CD4-positive, alpha-beta T cell treated with Interleukin-1 beta for 1 hour (primary cell): ENCODE results near the gene CSTPP1.

Source experiments
- DNase-seq, 2 donors: peaks; one replicate each; pipeline ENCODE4 v3.0.0-alpha.2; 2020 to 2022

The CSTPP1 gene, protein sequence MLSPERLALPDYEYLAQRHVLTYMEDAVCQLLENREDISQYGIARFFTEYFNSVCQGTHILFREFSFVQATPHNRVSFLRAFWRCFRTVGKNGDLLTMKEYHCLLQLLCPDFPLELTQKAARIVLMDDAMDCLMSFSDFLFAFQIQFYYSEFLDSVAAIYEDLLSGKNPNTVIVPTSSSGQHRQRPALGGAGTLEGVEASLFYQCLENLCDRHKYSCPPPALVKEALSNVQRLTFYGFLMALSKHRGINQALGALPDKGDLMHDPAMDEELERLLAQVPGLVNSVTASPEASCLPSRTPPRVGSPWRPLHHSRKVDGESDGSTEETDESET

DNA sequence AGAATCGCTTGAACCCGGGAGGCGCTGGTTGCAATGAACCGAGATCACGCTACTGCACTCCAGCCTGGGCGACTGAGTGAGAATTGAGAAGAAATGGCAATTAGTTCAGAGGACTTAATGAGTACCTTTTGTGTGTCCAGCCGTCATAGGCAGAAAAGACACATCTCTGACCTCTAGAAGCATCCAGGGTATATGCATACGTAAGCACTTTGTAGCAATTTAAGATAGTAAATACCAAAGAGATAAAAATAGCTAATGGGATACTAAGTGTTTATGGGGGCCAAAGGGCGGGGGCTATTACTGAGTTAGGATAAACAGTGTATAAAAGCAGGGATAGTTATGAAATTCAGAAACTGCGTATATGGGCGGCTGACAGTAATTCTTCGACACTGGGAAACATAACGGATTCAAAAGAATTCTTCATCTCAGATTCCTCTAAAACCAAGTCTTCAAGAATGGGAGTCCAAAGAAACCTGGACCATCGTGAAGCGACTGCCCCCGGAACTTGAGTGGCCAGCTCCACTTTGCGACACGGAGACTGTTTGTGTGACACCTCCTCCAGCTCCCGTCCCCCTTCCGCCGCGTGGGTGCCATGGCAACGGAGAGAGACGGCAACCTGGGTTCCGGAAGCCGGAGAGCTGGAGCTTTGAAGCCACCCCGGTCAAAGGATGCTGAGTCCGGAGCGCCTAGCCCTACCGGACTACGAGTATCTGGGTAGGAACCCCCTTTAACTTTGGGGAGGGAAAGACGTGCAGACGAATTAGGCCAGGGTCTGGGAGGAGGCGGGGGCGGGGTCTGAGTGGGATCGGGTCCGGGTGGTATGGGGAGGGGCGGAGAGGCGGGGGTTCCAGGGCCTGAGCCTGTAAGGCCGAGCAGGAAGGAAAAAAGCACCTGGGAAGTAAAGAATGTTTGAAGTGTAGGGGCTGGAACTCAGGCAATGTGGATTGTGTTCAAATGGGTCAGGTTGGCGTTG, at the start of gene CSTPP1:
CSTPP1 (plus strand) TSS at position 624 of the 973 bp plus-strand sequence; CDS start at position 669, 45 bp downstream.
- DNase-seq = peak; percentile 91

DNA sequence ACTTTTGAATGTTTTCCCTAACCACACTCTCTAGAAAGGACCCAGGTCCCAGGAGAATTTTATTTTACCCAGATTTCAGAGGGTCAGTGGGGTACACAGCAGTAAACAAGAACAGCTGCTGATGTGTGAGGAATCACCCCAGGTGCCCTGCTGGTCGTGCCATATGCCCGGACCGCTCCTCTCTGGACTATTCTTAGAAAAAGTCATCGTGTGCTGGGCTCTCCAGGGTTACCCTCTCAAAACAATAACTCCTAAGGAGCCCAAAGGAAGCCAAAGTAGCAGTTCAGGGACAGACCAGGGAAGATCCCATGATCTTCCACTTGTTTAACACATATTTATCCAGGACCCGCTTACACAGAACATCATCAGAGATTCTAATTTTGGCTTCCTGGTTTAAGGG, 47.9 kb upstream of the CSTPP1 start:
- DNase-seq = no peak

DNA sequence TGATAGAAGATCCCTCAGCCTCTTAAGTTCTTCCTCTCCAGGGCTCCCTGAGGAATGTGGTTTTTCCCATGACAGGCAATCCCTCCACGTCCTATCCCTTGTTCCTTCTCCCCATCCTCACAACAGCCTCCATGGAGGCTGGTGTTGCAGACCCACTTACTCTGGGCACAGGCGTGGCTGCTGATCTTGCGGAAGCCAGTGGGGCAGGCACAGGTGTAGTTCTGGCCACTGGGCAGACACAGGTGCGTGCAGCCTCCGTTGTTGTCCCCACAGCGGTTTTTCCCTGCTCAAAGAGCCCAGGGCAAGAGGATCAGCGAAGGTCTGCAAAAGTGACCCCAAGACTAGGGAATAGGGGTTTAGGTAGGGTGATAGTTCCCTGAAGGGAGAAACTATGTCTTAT, 47.3 kb upstream of the CSTPP1 start:
- no peak for DNase-seq

DNA sequence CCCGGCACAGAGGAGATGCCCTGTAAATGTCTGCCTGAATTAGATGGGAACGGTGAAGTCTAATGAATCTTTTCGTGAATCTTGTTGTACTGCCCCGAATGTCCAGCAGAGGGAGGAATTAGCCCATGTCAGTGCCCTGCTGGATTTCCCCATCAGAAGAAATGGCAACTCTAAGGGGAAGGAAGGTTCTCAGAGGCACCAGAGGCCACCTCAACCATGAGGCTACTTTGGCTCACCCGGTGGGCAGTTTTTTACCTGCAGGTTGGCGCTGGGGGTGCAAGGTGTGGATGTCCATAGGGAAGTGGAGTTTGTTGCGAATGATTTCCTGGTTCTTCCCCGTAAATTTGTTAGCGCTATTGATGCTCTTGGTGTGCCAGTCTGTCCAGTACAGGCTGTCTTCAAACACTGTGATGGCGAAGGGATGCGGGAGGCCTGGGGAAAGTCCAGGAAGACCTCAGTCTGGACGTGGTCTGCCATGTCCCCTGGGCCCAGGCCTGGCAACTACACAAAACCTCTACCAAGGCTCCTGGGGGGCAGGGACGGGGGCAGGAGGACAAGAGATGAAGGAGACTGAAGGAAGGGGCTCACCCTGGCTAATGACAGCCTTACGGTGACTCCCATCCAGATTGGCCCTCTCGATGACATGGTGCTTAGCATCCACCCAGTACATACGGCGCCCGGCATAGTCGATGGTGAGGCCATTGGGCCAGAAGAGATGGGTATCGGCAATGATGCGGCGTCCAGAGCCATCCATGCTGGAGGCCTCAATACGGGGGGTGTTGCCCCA, 46.7 kb upstream of the CSTPP1 start:
- DNase-seq = peak; percentile 64 to 73

DNA sequence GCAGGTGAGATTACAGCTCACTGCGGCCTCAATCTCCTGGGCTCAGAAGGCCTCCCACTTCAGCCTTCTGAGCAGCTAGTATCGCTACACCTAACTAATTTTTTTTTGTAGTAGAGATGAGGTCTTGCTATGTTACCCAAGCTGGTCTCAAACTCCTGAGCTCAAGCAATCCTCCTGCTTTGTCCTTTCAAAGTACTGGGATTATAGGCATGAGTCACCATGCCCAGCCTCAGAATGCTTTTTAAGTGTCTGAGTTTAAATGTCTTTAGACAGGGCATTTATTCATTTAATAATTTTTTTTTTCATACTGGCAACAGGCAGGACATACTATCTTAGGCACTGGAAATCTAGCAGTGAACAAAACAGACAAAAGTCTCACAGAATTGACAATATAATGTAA, 45.9 kb upstream of the CSTPP1 start:
- DNase-seq = no peak

DNA sequence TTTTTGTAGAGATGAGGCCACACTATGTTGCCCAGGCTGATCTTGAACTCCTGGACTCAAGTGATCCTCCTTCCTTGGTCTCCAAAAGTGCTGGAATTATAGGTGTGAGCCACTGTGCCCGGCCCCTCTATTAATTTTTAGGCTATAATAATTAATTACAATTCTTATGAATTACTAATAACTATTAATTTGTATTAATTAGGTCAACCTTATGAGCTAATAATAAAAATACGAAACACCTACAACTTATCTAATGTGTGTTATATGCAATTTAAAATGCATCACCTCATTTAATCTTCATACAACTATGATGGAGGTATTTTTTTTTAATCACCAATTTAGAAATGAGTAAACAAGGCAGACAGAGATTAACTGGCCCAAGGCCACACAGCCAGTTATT, 44.5 kb upstream of the CSTPP1 start:
- no peak for DNase-seq

DNA sequence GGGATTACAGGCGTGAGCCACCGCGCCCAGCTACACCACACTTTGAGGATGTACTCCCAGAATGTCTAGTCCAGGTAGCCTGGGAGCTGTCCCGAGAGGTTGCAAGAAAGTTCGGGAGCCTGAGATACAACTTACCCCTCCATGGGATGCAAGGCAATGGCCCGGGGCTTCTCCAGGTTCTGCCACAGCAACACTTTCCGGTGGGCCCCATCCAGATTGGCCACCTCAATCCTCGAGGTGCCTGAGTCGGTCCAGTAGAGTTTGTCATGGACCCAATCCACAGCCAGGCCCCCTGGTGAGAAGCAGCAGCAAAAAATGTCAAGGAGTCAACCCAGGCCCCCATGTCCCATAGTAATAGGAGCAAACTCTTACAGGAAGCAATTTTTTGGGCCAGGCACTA, 43.7 kb upstream of the CSTPP1 start:
- no peak for DNase-seq

DNA sequence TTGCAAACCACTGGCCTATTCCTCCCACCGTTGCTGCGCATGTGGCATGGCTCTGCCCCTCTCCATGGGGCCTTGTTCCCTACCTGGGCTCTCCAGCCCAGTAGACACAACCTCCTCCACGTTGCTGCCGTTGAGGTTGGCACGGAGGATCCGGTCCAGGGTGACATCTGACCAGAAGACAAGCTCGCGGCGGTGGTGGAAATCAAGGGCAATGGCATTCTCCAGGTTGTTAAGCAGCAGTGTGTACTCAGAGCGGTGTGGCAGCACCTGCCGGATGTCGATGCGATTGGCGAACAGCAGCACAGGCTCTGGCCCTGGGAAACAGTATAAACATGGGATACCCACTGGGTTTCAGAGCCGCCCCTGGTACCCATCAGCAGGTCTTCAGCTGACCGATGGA, 42.1 kb upstream of the CSTPP1 start:
- no peak for DNase-seq

DNA sequence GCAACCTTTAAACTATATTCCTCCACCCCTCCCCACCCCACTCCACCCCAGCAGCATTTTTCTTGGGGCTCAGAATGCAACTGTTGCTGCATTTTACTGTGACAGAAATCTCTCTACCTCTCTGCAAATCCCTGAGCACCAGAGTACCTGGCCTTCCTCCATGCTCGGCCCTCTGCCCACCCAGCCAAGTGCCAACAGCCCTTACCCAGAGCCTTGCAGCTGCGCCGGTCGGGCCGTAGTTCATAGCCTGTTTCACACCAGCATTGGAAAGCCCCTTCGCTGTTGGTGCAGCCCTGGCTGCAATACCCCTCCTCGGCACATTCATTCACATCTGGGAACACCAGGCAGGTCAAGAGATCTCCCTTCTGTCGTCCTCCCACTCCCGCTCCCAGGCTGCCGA, 41.6 kb upstream of the CSTPP1 start:
- DNase-seq = no peak

DNA sequence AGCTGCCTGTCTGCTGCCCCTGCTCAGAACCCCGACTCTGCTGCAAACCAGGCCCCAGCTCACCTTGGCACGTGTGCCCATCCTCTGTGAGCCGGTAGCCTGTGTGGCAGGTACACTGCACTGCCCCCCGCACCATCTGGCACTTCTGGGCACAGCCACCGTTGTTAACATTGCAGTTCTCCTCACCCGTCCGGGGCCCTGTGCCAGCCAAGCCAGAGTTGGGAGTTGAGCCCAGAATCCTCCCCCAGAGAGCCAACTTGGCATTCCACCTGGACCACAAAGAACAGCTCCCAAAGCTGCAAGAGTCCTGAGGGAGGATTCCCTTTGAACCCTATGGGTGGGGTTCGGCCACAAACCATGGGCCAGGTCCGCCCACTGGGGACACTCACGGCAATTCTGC, 40.7 kb upstream of the CSTPP1 start:
- no peak for DNase-seq

DNA sequence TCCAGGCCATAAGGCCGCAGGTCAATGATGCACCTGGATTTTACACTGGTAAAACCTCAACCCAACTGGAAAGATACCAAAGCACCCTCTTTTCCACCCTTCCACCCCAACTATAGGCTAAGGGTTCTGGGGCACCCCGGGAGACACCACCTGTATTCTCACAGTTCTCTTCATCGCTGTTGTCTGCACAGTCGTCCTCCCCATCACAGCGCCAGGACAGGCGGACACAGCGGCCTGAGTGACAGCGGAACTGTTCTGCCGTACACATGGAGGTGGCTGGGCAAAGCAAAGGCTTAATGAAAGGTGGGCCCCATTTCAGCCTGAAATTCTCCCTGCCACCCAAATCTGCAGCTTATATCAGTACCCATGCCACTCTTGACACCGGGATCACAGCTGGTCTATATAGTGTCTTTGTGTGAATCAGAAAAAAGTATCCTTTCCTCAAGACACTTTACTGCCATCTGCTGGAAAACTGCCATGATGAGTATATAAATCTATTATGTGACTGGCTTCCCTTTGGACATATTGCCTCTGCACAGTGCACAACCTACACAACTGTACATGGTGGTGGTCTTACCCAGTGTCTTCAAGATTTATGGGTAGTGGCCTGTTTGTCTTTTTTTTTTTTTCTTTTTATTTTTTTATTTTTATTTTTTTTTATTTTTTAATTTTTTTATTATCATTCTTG, 39.7 kb upstream of the CSTPP1 start:
- peak in 1 of 2 donors; percentile 16 for DNase-seq

DNA sequence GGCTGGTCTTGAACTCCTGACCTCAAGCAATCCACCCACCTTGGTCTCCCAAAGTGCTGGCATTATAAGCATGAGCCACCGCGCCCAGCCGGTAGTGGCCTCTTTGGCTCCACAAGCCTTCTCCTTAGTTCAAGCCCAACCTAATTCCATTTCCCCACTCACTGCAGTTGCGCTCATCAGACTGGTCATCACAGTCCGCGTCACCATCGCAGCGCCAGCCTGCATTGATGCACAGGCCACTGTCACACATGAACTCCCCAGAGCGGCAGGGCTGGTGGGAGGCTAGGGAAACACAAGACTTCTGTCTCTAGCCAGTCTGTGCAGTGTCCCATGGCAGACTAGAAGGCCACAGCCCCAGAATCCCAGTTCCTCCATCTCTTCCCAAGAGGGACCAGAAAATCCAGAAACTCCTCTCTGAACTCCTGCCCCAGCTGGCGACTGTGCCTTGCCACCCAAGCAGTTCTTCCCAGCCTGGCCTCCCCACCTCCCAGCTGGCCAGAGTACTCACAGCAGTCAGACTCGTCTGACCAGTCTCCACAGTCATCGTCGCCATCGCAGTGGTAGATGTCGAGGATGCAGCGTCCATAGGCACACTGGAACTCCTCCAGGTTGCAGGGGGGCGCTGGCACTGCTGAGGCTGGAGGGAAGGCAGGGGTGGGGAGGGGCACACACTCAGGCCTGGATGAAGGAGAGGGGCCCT, 38.0 kb upstream of the CSTPP1 start:
- no peak for DNase-seq

DNA sequence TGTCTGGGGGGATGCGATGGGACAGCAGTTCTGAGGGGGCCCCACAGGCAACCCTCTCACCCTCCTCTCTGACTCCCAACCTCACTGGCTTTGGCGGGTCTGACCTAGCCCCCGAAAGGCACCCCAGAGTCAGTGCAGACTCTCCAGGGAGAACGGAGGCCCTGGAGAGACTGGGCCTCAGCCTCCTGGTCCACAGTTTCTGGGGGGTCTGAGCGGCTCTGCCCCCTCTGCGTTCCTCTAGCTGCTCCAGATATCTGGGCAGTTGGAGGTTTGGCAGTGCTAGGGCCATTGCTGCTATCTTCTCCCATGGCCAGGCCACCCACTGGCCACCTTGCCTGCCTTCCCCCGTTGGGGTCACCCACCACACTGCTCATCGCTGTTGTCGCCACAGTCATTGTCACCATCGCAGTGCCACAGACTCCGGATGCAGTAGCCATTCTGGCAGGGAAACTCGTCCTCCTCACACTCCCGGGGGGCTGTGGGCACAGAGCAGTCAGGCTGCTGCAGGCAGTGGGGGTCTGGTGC, 37.0 kb upstream of the CSTPP1 start:
- no peak for DNase-seq

DNA sequence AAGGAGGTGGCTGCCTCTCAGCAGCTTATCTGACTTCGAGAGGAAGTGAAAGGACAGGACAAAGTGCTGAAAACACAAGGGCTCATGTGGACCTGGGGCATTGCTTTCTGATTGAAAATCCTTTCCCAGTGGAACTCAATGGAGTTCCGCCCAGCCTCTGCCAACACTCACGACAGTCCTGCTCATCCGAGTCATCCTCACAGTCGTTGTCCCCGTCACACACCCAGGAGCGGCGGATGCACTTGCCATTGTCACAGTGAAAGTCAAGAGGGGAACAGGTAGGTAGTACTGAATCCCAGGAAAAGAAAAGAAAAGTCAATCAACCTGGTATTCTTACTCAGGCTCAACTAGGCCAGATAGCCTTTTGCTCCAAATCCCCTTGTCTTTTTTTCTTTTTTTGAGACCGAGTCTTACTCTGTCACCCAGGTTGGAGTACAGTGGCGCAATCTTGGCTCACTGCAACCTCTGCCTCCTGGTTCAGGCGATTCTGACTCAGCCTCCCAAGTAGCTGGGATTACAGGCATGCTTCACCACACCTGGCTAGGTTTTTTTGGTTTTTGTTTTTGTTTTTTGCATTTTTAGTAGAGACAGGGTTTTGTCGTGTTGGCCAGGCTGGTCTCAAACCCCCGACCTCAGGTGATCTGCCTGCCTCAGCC, 36.3 kb upstream of the CSTPP1 start:
- no peak for DNase-seq

DNA sequence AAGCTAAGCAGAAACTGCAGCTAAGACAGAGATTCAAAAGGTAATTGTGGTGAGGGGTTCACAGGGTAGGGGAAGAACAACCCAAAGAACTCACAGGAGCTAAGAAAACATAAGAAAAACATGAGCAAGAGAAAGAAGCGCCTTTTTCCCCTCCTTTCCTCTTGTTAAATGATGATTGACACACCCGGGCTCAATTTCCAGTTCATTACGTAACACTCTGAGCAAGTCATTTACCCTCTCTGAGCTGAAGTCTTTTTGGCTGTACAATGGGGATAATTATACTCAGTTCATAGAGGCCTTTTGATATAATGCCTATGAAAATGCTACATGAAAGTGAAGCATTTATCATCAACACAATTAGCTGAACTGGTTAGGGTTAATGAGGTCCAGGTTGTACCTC, 35.4 kb upstream of the CSTPP1 start:
- no peak for DNase-seq

DNA sequence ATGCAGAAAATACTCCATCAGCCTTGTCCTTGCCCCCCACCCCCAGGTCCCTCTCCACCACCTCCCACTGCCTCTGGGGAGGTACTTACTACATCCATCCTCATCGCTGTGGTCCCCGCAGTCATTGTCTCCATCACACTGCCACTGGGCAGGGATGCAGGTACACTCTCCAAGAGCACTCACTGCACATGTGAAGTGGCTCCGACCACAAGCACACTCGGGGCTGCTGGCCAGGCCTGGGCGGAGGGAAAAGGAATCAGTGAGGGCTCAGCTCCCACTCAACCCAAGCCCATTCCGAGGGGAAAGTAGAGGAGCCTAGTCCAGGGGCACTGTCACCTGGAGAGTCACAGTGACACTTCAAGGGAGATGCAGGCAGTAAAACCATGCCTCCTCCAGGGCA, 33.9 kb upstream of the CSTPP1 start:
- no peak for DNase-seq

DNA sequence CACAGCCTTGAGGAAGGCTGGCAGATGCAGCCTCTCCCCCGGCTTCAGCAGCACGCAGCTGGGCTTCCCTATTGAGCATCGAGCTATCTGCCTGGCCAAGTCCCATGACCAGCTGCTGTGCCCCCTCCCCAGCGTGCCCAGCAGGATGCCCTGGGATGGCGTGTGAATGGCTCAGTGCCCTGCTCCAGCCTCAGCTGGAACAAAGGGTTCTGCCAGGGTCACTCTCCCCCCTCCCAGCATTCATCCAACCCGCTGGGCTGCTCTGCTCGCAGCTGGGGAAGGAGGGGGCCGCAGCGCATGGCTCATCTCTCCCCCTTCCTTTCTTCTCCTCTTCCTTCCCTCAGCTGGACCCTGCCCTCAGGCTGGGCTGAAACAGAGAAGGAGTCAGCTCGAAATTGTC, 32.7 kb upstream of the CSTPP1 start:
- DNase-seq = no peak

DNA sequence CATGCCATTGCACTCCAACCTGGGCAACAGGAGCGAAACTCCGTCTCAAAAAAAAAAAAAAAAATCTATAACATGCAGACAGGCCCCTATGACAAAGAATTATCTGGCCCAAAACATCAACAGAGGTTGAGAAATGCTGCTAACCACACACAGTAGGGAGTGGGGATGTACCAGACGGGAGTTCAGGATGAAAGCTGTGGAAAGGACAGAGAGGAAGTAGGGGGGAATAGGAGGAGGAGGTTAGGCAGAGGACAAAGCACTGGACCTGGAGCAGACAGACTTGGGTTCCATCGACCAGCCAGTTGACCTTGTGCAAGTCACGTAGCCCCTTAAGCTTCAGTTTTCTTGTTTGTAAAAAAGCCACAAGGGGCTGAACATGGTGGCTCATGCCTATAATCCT, 30.8 kb upstream of the CSTPP1 start:
- no peak for DNase-seq

DNA sequence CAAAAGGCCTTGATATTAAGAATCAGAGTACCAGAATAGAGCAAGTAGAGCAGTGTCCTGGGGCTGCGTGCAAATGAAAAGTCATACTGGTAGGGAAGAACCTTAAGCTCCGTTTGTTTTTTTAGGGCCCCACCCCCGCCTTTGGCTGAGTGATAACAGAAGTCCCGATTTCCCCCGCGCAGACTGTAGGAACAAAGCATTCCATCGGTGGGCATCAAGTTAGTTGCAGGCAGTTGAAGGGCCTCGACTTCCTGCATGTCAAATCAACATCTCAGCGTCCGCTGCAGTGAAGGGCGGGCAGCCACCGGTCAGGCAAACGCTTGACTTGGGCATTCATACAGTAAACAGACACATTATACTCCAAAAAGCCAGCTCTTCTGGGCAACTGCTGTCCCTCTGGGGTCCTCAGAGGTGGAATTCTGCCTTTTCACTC, 29.9 kb upstream of the CSTPP1 start:
- no peak for DNase-seq

DNA sequence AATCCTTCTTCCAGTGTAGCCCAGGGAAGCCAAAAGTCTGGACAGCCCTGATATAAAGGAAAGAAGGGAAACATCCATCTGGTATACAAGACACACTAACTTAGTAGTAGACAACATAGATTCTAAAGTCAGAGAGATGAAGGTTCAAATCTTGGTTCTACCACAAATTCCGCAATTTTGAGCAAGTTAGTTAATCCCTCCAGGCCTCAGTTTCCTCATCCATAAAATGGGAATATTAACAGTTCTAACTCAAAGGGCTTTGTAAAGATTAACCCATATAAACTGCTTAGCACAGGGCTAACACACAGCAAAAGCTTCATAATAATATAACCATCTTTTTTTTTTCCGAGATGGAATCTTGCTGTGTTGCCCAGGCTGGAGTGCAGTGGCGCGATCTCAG, 29.0 kb upstream of the CSTPP1 start:
- no peak for DNase-seq

DNA sequence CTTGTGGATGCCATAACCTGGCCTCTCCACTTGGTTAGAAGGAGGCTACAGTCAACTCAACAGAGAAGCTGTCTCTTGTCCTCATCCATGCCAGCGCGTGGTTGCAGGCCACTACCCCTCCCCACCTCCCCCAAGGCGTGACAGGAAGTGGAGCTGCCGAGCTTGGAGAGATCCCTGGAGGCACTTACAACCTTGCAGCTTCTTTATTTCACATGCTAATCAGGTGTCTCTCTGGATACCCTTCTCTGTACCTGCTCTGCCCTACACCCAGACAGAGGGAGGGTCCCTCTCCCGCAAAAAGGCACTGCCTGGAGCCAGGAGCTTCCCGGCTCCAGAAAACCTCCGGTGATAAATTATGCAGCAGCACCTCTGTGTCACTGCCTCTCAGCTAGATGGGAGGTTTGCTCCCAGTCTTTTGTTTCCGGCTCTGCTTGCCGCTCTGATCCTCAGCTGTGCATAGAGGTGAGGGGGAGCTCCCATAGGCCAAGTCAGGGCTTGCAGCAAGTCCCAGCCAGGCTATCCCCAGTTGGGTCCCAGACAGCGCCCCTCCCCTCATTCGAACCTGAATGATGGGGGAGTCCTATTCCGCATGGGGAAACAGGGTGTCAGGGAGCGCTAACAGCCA, 23.9 kb upstream of the CSTPP1 start:
- no peak for DNase-seq
